Measurements from ENCODE around the gene OTUD3. TPM values are rescaled to one million over a fixed set of nuclear protein-coding genes. Genes with fewer than 3 reads are reported as not detected.

The OTUD3 gene
- total and polyA plus RNA-seq, 2 experiments from 2014 or later, result 3.0 to 9.3 TPM

DNA sequence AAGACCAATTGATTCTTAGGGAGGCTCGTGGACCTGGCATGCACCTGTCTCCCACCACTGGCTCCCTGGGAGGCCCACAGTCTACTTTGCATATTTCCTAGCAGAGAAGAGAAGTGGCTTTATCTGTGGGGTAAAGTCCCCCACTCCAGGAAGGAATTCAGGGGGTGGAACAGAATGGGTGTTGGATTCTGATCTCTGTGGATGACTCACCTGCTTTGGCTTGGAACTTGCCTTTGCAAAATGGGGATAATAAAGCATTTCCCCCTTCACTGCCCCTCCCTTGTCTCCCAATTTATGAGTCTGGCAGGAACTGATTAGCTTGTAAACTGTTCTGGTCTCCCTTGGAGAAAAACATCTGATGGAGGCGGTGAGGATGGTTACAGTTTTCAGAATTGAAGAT is 21.2 kb upstream of the OTUD3 start:
- Histone ChIP-seq H3K27ac (peak overlapping the region; percentile 88), H3K9me2 (replicated peaks; ENCODE audit: insufficient read depth) (no peaks in the 10 kb centered on the region), H3K4me3 (no peak overlapping the region), H3K79me2 (no peaks in the 10 kb centered on the region), H3K27me3 (no peaks in the 10 kb centered on the region), H3K9me3 (ENCODE audit: low read depth) (peaks cover 7% of the 10 kb centered on the region), H3K4me2 (peak overlapping the region; percentile 25), H2AFZ (no peak overlapping the region), H4K20me1 (ENCODE audit: insufficient read depth, poor library complexity, severe bottlenecking) (no peaks in the 10 kb centered on the region), H3K36me3 (replicated peaks; ENCODE audit: insufficient read depth, low read depth) (no peaks in the 10 kb centered on the region), H3K4me1 (ENCODE audit: insufficient read depth) (peaks cover 8% of the 10 kb centered on the region)
- TF ChIP-seq, protein P1, sequence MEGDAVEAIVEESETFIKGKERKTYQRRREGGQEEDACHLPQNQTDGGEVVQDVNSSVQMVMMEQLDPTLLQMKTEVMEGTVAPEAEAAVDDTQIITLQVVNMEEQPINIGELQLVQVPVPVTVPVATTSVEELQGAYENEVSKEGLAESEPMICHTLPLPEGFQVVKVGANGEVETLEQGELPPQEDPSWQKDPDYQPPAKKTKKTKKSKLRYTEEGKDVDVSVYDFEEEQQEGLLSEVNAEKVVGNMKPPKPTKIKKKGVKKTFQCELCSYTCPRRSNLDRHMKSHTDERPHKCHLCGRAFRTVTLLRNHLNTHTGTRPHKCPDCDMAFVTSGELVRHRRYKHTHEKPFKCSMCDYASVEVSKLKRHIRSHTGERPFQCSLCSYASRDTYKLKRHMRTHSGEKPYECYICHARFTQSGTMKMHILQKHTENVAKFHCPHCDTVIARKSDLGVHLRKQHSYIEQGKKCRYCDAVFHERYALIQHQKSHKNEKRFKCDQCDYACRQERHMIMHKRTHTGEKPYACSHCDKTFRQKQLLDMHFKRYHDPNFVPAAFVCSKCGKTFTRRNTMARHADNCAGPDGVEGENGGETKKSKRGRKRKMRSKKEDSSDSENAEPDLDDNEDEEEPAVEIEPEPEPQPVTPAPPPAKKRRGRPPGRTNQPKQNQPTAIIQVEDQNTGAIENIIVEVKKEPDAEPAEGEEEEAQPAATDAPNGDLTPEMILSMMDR (IDR thresholded peaks at IDR 0.05; ENCODE audit: poor library complexity), result no peak
- TF ChIP-seq EZH2 (IDR thresholded peaks at IDR 0.05; ENCODE audit: borderline replicate concordance) (no peak), EZH2phosphoT487 (IDR thresholded peaks at IDR 0.05; ENCODE audit: low read depth, severe bottlenecking, unreplicated experiment) (no peak)
- DNase-seq (ENCODE audit: low spot score), result peak; percentile 70
- WGBS (ENCODE audit: low lambda C conversion rate, missing lambda C conversion rate), result 66% methylated on average over 2 of the region's 2 CpGs

DNA sequence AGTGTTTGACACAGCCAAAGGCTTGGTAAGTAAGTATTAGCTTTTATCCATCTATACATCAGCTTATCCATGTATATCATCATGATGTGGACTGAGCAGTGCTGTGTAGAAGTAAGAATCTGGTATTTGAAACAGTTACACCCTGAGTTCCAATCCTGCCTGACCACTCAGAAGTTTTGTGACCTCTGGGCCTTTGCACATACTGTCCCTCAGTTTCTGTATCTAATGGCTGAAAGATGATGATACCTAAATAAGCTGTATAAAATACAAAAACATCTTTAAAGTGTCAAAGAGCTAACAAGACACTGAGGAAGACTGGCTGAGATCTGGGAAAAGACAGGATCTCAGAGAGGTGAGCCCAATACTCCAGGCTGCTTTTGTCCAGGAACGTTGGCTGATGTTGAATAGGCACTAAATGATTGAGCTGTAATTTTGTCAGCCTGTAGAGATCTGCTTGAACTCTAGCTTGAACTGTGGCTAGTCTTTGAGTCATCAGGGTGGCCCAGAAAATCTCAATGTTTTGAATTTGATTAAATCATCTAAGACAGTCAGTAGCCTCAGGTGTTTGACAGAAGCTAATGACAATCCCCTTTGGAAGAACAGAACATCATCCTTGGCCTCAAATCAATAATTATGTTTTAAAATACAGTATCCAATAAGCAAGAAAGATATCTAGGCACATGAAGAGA is 20.2 kb upstream of the OTUD3 start:
- H3K36me3 ChIP-seq (replicated peaks; ENCODE audit: insufficient read depth, low read depth), result no peaks in the 10 kb centered on the region
- no peaks in the 10 kb centered on the region for H3K79me2 ChIP-seq
- H3K9me2 ChIP-seq (replicated peaks; ENCODE audit: insufficient read depth), result no peaks in the 10 kb centered on the region
- H3K4me3 ChIP-seq, result no peak overlapping the region
- 93% methylated on average over 1 of the region's 1 CpG for WGBS (ENCODE audit: low lambda C conversion rate, missing lambda C conversion rate)
- no peak overlapping the region for H2AFZ ChIP-seq
- H3K27me3 ChIP-seq, result no peaks in the 10 kb centered on the region
- peaks cover 8% of the 10 kb centered on the region for H3K4me1 ChIP-seq (ENCODE audit: insufficient read depth)
- TF ChIP-seq EZH2phosphoT487 (IDR thresholded peaks at IDR 0.05; ENCODE audit: low read depth, severe bottlenecking, unreplicated experiment) (no peak), EZH2 (IDR thresholded peaks at IDR 0.05; ENCODE audit: borderline replicate concordance) (no peak)
- TF ChIP-seq, protein P1 (IDR thresholded peaks at IDR 0.05; ENCODE audit: poor library complexity), result no peak
- H3K9me3 ChIP-seq (ENCODE audit: low read depth), result peaks cover 7% of the 10 kb centered on the region
- H4K20me1 ChIP-seq (ENCODE audit: insufficient read depth, poor library complexity, severe bottlenecking), result no peaks in the 10 kb centered on the region
- H3K27ac ChIP-seq, result peak overlapping the region; percentile 88
- no peak for DNase-seq (ENCODE audit: low spot score)
- peak overlapping the region; percentile 25 for H3K4me2 ChIP-seq

- TF ChIP-seq, protein P1 (IDR thresholded peaks at IDR 0.05; ENCODE audit: poor library complexity), result no peak
- TF ChIP-seq EZH2phosphoT487 (IDR thresholded peaks at IDR 0.05; ENCODE audit: low read depth, severe bottlenecking, unreplicated experiment) (no peak), EZH2 (IDR thresholded peaks at IDR 0.05; ENCODE audit: borderline replicate concordance) (no peak)
- Histone ChIP-seq H3K9me3 (ENCODE audit: low read depth) (peaks cover 7% of the 10 kb centered on the region), H2AFZ (no peak overlapping the region), H3K27ac (peak overlapping the region; percentile 88), H3K79me2 (no peaks in the 10 kb centered on the region), H3K36me3 (replicated peaks; ENCODE audit: insufficient read depth, low read depth) (no peaks in the 10 kb centered on the region), H3K27me3 (no peaks in the 10 kb centered on the region), H4K20me1 (ENCODE audit: insufficient read depth, poor library complexity, severe bottlenecking) (no peaks in the 10 kb centered on the region), H3K4me1 (ENCODE audit: insufficient read depth) (peaks cover 8% of the 10 kb centered on the region), H3K9me2 (replicated peaks; ENCODE audit: insufficient read depth) (no peaks in the 10 kb centered on the region), H3K4me2 (no peak overlapping the region), H3K4me3 (no peak overlapping the region)
- DNase-seq (ENCODE audit: low spot score), result no peak
- 94% methylated on average over 3 of the region's 3 CpGs for WGBS (ENCODE audit: low lambda C conversion rate, missing lambda C conversion rate)
Observed at GRCh38 chr1:19862944-19863343, 19.3 kb upstream of the OTUD3 start.

Measured in hepatocyte (in vitro differentiated cells).